Measurements from ENCODE around the gene DCAF15.

The DCAF15 gene

GRCh38 chr19:13977803-13978202 is 25.5 kb downstream of the DCAF15 start:
- no peak for DNase-seq

GRCh38 chr19:13978351-13979243 is 26.3 kb downstream of the DCAF15 start:
- DNase-seq: no peak

DNA sequence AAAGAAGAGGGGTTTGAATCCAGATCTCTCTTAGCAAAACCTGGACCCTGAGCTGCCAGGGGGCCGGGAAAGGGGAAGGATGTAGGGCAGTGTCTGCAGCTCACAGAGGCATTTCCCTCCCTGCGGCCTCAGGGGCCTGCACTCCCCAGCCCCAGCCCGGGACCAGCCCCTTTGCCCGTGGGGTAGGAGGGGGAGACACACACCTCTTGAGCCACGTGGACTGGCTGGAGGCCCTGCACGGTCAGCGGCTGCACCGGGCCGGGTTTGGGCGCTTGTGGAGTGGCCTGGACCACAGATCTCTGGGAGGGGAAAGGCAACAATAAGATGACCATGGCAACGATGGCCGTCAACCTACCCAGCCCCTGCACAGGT is 26.9 kb downstream of the DCAF15 start:
- no peak for DNase-seq

DNA sequence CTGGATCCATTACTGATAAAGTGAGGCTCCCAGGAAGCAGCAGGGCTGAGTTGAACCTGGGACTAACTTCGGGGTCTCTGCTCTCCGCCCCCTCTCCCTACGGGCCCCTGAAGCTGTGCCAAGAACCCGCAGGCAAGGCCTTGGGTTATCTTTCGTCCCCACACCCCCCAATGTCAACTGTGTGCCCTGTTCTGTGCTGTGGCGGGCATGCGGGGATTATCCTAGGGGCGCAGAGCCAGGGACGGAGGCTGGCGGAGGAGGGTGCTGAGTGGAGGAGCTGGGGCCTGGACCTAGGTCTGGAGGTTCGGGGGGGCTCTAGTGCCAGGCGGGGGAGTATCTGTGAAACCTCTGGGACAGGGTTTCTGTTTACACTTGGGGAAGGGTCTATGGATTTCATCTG is 27.4 kb downstream of the DCAF15 start:
- DNase-seq: no peak

GRCh38 chr19:13980340-13980739 is 28.0 kb downstream of the DCAF15 start:
- no peak for DNase-seq

DNA sequence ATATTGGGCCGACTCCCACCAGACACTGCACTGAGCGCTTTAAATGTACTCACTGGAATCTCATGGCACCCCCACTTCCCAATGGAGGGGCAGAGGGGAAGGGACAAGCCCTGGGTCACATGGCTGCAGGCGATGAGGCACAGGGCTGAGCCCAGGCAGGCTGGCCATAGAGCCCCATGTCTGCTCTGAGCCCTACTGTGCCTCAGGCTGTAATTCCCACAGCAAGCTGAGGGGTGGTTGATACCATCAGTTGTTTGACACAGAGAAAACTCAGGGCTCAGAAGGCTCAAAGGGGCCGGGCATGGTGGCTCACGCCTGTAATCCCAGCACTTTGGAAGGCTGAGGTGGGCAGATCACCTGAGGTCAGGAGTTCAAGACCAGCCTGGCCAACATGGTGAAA is 28.7 kb downstream of the DCAF15 start:
- no peak for DNase-seq

DNA sequence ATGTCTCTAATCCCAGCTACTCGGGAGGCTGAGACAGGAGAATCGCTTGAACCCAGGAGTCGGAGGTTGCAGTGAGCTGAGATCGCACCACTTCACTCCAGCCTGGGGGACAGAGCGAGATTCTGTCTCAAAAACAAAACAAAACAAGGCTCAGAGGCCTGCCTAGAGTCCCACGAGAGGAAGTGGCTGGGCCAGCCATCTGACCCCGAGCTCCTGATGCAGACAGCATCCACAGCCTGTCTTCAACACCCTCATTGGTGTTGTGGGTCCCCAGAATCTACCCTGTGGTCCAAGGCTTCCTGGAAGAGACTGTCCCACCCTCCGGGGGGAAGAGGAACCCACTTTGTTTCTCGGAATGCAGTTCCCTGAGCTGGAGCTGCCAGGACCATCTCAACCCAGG is 29.2 kb downstream of the DCAF15 start:
- no peak for DNase-seq

GRCh38 chr19:13981988-13982501 is 29.7 kb downstream of the DCAF15 start:
- DNase-seq: no peak

GRCh38 chr19:13982773-13983172 is 30.5 kb downstream of the DCAF15 start:
- DNase-seq: no peak

- DNase-seq: no peak
Measured at GRCh38 chr19:13983213-13983889, 31.0 kb downstream of the DCAF15 start.

DNA sequence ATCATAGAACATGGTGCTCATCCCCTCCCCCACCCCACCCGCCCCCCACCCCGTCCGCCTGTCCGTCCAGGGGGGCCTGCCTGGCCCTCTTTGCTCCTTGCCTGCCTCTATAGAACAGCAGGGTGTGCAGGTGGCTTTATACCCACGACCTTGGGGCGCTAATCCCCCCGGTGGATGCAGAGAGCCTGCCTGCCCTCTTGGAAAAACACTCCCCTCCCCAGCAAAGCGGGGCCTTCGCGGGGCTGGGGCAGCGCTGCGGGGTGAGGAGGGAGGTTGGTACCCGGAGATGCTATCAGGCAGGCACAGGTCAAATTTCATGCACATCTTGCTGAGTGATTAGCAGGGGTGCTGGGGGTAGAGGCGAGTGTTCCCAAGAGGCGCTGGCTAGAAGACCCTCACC is 31.9 kb downstream of the DCAF15 start:
- no peak for DNase-seq

DNA sequence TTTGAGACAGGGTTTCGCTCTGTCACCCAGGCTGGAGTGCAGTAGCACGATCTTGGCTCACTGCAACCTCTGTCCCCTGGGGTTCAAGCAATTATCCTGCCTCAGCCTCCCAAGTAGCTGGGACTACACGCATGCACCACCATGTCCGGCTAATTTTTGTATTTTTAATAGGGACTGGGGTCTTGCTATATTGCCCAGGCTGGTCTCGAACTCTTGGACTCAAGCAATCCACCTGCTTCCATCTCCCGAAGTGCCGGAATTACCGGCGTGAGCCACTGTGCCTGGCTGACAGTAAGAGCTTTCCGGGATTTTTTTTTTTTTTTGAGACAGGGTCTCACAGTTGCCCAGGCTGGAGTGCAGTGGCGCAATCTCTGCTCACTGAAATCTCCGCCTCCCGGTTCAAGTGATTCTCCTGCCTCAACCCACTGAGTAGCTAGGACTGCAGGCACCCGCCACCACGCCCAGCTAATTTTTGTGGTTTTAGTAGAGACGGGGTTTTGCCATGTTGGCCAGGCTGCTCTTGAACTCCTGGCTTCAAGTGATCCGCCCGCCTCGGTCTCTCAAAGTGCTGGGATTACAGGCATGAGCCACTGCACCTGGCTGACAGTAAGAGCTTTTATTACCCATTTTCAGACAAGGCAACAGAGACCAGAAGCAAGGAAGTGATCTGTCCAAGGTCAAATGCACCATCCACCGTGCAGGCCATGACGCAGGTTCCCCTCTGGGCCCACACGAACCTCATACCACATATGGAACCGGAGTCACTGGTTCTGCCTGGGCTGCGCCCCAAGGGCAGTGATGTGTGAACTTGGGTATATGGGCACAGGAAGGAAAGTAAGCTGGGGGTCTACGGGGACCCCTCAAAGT is 32.8 kb downstream of the DCAF15 start:
- DNase-seq: no peak

- no peak for DNase-seq
Measured at GRCh38 chr19:13985771-13986347, 33.5 kb downstream of the DCAF15 start.

DNA sequence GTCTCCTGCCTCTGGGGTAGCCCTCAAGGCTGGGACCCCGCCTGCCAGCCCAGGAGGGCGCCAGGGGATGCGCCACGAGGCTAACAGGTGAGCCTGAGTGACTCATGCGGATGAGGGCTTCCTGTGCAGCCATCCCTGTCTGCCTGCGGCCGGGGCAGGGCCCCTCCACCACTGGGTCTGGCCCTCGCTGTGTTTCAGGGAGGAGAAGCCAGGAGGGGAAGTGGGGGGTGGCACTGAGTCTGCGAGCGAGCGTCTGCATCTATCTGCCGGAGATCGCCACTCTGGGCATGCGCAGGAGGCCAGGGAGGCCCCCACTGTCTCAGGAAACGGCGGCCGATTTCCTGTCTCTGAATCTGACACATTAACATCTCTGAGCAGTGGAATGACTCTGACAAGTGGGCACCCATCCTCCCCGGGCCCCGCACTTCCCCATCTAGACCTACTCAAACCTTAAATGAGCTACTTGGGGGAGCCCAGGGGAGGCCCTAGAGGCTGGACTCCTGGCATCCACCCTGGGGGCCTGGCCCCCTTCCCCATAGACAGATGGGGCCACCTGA is 34.1 kb downstream of the DCAF15 start:
- peak; percentile 97 to 98 for DNase-seq

- no peak for DNase-seq
Measured at GRCh38 chr19:13987101-13987890, 35.0 kb downstream of the DCAF15 start.

DNA sequence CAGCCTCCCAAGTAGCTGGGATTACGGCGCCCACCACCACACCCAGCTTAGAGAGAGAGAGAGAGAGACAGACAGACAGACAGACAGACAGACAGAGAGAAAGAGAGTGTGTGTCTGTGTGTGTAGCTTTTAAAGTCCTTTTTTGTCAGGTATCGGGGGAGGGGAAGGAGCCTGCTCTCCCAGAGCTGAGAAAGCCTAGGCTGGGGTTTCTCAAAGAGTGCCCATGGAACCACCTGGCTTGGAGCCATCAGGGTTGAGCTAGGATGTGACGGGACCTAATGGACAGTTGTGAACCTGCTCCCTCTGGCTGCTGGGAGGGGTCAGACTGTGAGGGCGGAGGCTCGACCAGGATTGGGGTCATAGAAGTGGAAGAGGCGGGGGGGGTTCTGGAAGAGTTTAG is 37.2 kb downstream of the DCAF15 start:
- DNase-seq: no peak

DNA sequence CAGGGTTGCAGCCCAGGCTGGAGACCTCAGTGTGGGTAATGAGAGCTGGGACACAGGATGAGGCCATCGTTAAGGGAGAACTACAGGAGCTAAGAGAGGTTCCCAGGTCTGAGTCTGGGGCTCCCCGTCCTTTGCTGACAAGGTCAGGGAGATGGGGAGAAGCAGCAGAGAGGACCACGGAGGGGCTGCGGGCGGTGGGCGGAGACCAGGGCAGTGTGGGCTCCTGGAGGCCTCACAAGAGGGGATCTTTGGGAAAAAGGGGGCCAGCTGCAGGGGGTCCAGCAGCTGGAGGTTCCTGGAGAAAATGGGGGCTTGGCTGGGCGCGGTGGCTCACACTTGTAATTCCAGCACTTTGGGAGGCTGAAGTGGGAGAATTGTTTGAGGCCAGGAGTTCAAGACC is 37.8 kb downstream of the DCAF15 start:
- DNase-seq: no peak

GRCh38 chr19:13992025-13992424 is 39.7 kb downstream of the DCAF15 start:
- no peak for DNase-seq

DNA sequence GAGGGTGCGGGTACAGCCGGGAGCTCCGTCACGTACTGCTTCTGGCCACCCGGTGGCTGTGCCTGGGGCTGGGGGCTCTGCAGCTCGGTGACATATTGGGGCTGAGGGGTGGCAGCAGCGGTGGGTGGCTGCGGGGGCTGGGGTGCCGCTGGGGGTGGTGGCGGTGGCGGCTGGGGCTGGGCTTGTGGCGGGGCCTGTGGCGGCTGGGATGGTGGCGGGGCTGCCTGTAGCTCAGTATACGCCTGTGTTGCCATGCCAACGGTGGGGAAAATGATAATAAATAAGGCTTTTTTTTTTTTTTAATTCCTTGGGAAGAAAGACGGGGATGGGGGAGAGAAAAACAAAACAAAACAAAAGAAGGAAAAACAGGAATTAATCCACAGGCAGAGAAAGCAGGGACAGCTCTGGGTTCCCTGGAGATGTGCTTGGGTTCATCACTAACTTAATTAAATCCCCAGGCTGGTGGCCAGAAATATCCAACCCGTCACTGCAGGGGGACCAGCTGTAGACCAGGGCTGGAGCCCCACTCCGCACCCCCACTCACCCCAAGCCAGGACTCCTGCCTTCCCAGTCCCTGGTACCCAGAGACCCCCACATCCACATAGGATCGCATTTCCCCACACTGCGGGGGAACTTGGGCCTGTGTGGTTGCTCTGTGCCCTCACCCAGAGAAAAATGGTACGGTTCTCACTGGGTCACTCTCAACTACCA is 41.4 kb downstream of the DCAF15 start:
- DNase-seq: no peak

GRCh38 chr19:13995017-13995728 is 42.9 kb downstream of the DCAF15 start:
- no peak for DNase-seq
